WTC11 (cell line): ENCODE data around the gene CIAO2A. TPM values are rescaled to one million over a fixed set of nuclear protein-coding genes. Genes with fewer than 3 reads are reported as not detected.

Source experiments
- ATAC-seq: fragments of 200-7000 bp; cut with Tn5 transposase; 2 replicates; pipeline ENCODE4 v1.10.0; 2021; ENCODE audit warnings: mild to moderate bottlenecking, moderate library complexity
- CTCF ChIA-PET: fragments of 300-600 bp; sonication (Branson Sonifier 250); formaldehyde crosslinking; loops from one replicate; lab custom pipeline; 2021; ENCODE audit warnings: antibody characterized with exemption; lab: Charles Lee
- POLR2A ChIA-PET: fragments of 350-600 bp; sonication (Branson Sonifier 250); formaldehyde crosslinking; loops from one replicate; lab custom pipeline; 2021; ENCODE audit warnings: antibody characterized with exemption; lab: Charles Lee
- DNase-seq: peaks from one replicate; pipeline ENCODE4 v3.0.0; 2021; ENCODE audit warnings: low spot score
- H3K27ac Mint-ChIP-seq: 2 replicates; pipeline ENCODE4 v1.8.0; 2021; ENCODE audit warnings: mixed read lengths
- H3K27me3 Mint-ChIP-seq: 2 replicates; pipeline ENCODE4 v1.8.0; 2021; ENCODE audit warnings: low read depth, mild to moderate bottlenecking, moderate library complexity, mixed read lengths
- H3K36me3 Mint-ChIP-seq: 2 replicates; pipeline ENCODE4 v1.8.0; 2021; ENCODE audit warnings: mixed read lengths
- H3K4me1 Mint-ChIP-seq: 2 replicates; pipeline ENCODE4 v1.8.0; 2022; ENCODE audit warnings: mixed read lengths
- H3K4me3 Mint-ChIP-seq: 2 replicates; pipeline ENCODE4 v1.8.0; 2021; ENCODE audit warnings: mild to moderate bottlenecking, moderate library complexity, mixed read lengths
- H3K9me3 Mint-ChIP-seq: 2 replicates; pipeline ENCODE4 v1.8.0; 2021; ENCODE audit warnings: mixed read lengths
- AFF4 ChIP-seq: sonication (generic); formaldehyde crosslinking; IDR thresholded peaks from 2 replicates; pipeline ENCODE4 v1.8.1; 2023; ENCODE audit warnings: mild to moderate bottlenecking, missing genetic modification reagents, borderline replicate concordance
- ATF1 ChIP-seq: sonication (generic); formaldehyde crosslinking; IDR thresholded peaks from 2 replicates; pipeline ENCODE4 v1.8.1; 2023; ENCODE audit warnings: mild to moderate bottlenecking, moderate library complexity, missing genetic modification reagents
- CDX4 ChIP-seq: fragments of 250-450 bp; sonication (Bioruptor Pico); IDR thresholded peaks from 2 replicates; pipeline ENCODE4 v1.9.0; 2021; ENCODE audit warnings: moderate library complexity, mild to moderate bottlenecking, inconsistent platforms, borderline replicate concordance
- ELF4 ChIP-seq: sonication (generic); formaldehyde crosslinking; IDR thresholded peaks from 2 replicates; pipeline ENCODE4 v1.8.1; 2022; ENCODE audit warnings: low read depth, mild to moderate bottlenecking, moderate library complexity, missing genetic modification reagents
- ESRRA ChIP-seq: sonication (generic); formaldehyde crosslinking; IDR thresholded peaks from 2 replicates; pipeline ENCODE4 v1.8.1; 2022; ENCODE audit warnings: mild to moderate bottlenecking, missing genetic modification reagents, borderline replicate concordance
- ETV6 ChIP-seq: sonication (generic); formaldehyde crosslinking; IDR thresholded peaks from 2 replicates; pipeline ENCODE4 v1.8.1; 2022; ENCODE audit warnings: mild to moderate bottlenecking, missing genetic modification reagents
- FOXK1 ChIP-seq: sonication (generic); formaldehyde crosslinking; IDR thresholded peaks from 2 replicates; pipeline ENCODE4 v1.8.0; 2022; ENCODE audit warnings: mild to moderate bottlenecking, moderate library complexity, missing genetic modification reagents
- GABPB1 ChIP-seq: sonication (generic); formaldehyde crosslinking; IDR thresholded peaks from 2 replicates; pipeline ENCODE4 v1.8.1; 2023; ENCODE audit warnings: mild to moderate bottlenecking, missing genetic modification reagents
- GTF2I ChIP-seq: fragments of 250-450 bp; sonication (Bioruptor Pico); conservative IDR thresholded peaks from 2 replicates; pipeline ENCODE4 v1.4.0; 2021; ENCODE audit warnings: mild to moderate bottlenecking
- IRF2 ChIP-seq: sonication (generic); formaldehyde crosslinking; IDR thresholded peaks from 2 replicates; pipeline ENCODE4 v1.8.0; 2022; ENCODE audit warnings: low read depth, missing genetic modification reagents, borderline replicate concordance
- JAZF1 ChIP-seq: fragments of 250-450 bp; sonication (Bioruptor Pico); IDR thresholded peaks from 2 replicates; pipeline ENCODE4 v1.9.0; 2021; ENCODE audit warnings: moderate library complexity, mild to moderate bottlenecking, inconsistent platforms
- KAT7 ChIP-seq: sonication (generic); formaldehyde crosslinking; IDR thresholded peaks from 2 replicates; pipeline ENCODE4 v1.8.1; 2023; ENCODE audit warnings: missing genetic modification reagents, mild to moderate bottlenecking, borderline replicate concordance
- MXD4 ChIP-seq: fragments of 250-450 bp; sonication (Bioruptor Pico); IDR thresholded peaks from 2 replicates; pipeline ENCODE4 v1.8.0; 2021; ENCODE audit warnings: mild to moderate bottlenecking, moderate library complexity, borderline replicate concordance
- NR2C2 ChIP-seq: sonication (generic); formaldehyde crosslinking; IDR thresholded peaks from 2 replicates; pipeline ENCODE4 v1.8.0; 2022; ENCODE audit warnings: mild to moderate bottlenecking, missing genetic modification reagents
- NR3C1 ChIP-seq: sonication (generic); formaldehyde crosslinking; conservative IDR thresholded peaks from 2 replicates; pipeline ENCODE4 v1.8.1; 2023; ENCODE audit warnings: low read depth, mild to moderate bottlenecking, missing genetic modification reagents
- SMAD4 ChIP-seq: sonication (generic); formaldehyde crosslinking; IDR thresholded peaks from 2 replicates; pipeline ENCODE4 v1.8.0; 2022; ENCODE audit warnings: mild to moderate bottlenecking, missing genetic modification reagents
- SOX15 ChIP-seq: fragments of 250-450 bp; sonication (Bioruptor Pico); IDR thresholded peaks from 2 replicates; pipeline ENCODE4 v1.9.0; 2021; ENCODE audit warnings: mild to moderate bottlenecking
- STAT6 ChIP-seq: sonication (generic); formaldehyde crosslinking; conservative IDR thresholded peaks from 2 replicates; pipeline ENCODE4 v1.8.1; 2023; ENCODE audit warnings: mild to moderate bottlenecking, low read depth, missing genetic modification reagents, moderate library complexity
- TP53 ChIP-seq: sonication (generic); formaldehyde crosslinking; IDR thresholded peaks from 2 replicates; pipeline ENCODE4 v1.8.1; 2023; ENCODE audit warnings: mild to moderate bottlenecking, missing genetic modification reagents
- ZBTB21 ChIP-seq: sonication (generic); formaldehyde crosslinking; IDR thresholded peaks from 2 replicates; pipeline ENCODE4 v1.8.1; 2023; ENCODE audit warnings: mild to moderate bottlenecking, missing genetic modification reagents, borderline replicate concordance
- ZNF121 ChIP-seq: sonication (generic); formaldehyde crosslinking; IDR thresholded peaks from 2 replicates; pipeline ENCODE4 v1.8.0; 2023; ENCODE audit warnings: missing genetic modification reagents
- ZNF232 ChIP-seq: sonication (generic); formaldehyde crosslinking; IDR thresholded peaks from 2 replicates; pipeline ENCODE4 v1.8.0; 2022; ENCODE audit warnings: mild to moderate bottlenecking, missing genetic modification reagents
- ZNF317 ChIP-seq: sonication (generic); formaldehyde crosslinking; IDR thresholded peaks from 2 replicates; pipeline ENCODE4 v1.8.1; 2023; ENCODE audit warnings: low read depth, mild to moderate bottlenecking, moderate library complexity, missing genetic modification reagents, borderline replicate concordance
- ZNF396 ChIP-seq: fragments of 250-450 bp; sonication (Bioruptor Pico); IDR thresholded peaks from 2 replicates; pipeline ENCODE4 v1.8.0; 2021; ENCODE audit warnings: mild to moderate bottlenecking, moderate library complexity, borderline replicate concordance
- ZNF671 ChIP-seq: fragments of 250-450 bp; sonication (Bioruptor Pico); IDR thresholded peaks from 2 replicates; pipeline ENCODE4 v1.8.0; 2021; ENCODE audit warnings: mild to moderate bottlenecking
- total RNA-seq: library from RNA; stranded (reverse); gene quantifications from 3 replicates; pipeline ENCODE4 v1.2.3, GENCODE V29; 2021
- TF ChIP-seq, protein P1 (sequence below): sonication (generic); formaldehyde crosslinking; IDR thresholded peaks from 2 replicates; pipeline ENCODE4 v1.8.1; 2022; ENCODE audit warnings: mild to moderate bottlenecking, moderate library complexity, missing genetic modification reagents

The CIAO2A gene
- total RNA-seq, 1 experiment from 2014 or later = 73.6 TPM

GRCh38 chr15:64096668-64097384, 3.2 kb upstream of the CIAO2A start (continued):
- no peak for TF ChIP-seq ZNF232
- TF ChIP-seq ZNF121 (CRISPR knock-in tag) = no peak
- TF ChIP-seq ZNF317 (CRISPR knock-in tag) = no peak
- TF ChIP-seq, all 79 proteins: peak for 0

GRCh38 chr15:64095795-64096667, 2.4 kb upstream of the CIAO2A start, which contains the start of gene SNX1:
SNX1 (plus strand) TSS chr15:64095982; CDS start chr15:64096014, 32 bp downstream.
- 0 out of 2 replicates have a peak, but pooled peaks cover 2% of the 10 kb centered on the region for H3K36me3 Mint-ChIP-seq
- H3K27me3 Mint-ChIP-seq = no peaks in the 10 kb centered on the region
- H3K4me3 Mint-ChIP-seq = peak within 1 kb of the TSS; percentile 99
- POLR2A ChIA-PET = interaction anchor here (0.5 kb wide), 1 partner anchor 338 kb away, joined by 3 read pairs; no protein-coding TSS in a partner anchor
- DNase-seq (peak; percentile 85), ATAC-seq (peak; percentile 62)
- H3K27ac Mint-ChIP-seq = peak within 1 kb of the TSS; percentile 91
- CTCF ChIA-PET = interaction anchor here (1.0 kb wide), 1 partner anchor 53 kb away, joined by 4 read pairs; no protein-coding TSS in a partner anchor
- H3K4me1 Mint-ChIP-seq = peaks cover 40% of the 10 kb centered on the region
- no peaks in the 10 kb centered on the region for H3K9me3 Mint-ChIP-seq
- TF ChIP-seq AFF4 (CRISPR knock-in tag) (peak; percentile 25; the same call in 1 of the 2 replicates), ZNF317 (CRISPR knock-in tag) (no peak), ZNF671 (CRISPR knock-in tag) (no peak), ATF1 (CRISPR knock-in tag) (no peak), ELF4 (CRISPR knock-in tag) (no peak), ETV6 (peak; percentile 71), ZNF121 (CRISPR knock-in tag) (no peak), IRF2 (CRISPR knock-in tag) (no peak), CDX4 (CRISPR knock-in tag) (no peak), MXD4 (CRISPR knock-in tag) (no peak), ZNF396 (CRISPR knock-in tag) (no peak), TP53 (no peak), GTF2I (CRISPR knock-in tag) (no peak), JAZF1 (CRISPR knock-in tag) (no peak), GABPB1 (peak; percentile 71; the same call in 1 of the 2 replicates), ESRRA (CRISPR knock-in tag) (peak; percentile 78), KAT7 (CRISPR knock-in tag) (0 out of 2 replicates have a peak, but pooled peaks have one; percentile 81), SOX15 (CRISPR knock-in tag) (no peak), NR3C1 (CRISPR knock-in tag) (no peak), FOXK1 (CRISPR knock-in tag) (peak; percentile 69; the same call in 1 of the 2 replicates), ZBTB21 (no peak), NR2C2 (CRISPR knock-in tag) (no peak), SMAD4 (no peak), STAT6 (CRISPR knock-in tag) (no peak)
- TF ChIP-seq, protein P1, sequence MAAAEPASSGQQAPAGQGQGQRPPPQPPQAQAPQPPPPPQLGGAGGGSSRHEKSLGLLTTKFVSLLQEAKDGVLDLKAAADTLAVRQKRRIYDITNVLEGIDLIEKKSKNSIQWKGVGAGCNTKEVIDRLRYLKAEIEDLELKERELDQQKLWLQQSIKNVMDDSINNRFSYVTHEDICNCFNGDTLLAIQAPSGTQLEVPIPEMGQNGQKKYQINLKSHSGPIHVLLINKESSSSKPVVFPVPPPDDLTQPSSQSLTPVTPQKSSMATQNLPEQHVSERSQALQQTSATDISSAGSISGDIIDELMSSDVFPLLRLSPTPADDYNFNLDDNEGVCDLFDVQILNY (CRISPR knock-in tag) = no peak
